Heart left ventricle (tissue), 16 donors: ENCODE data around the gene SESN1. TPM values are rescaled to one million over a fixed set of nuclear protein-coding genes. Genes with fewer than 3 reads are reported as not detected.

Experiments
- ATAC-seq, 4 donors: fragments of 200-7000 bp; cut with Tn5 transposase; one replicate each; pipeline ENCODE4 v1.9.1; 2020 to 2022; ENCODE audit warnings: moderate library complexity in 4 of 4, mild to moderate bottlenecking in 3 of 4, moderate number of reproducible peaks in 1 of 4
- DNase-seq, 5 donors: peaks; one replicate each; pipeline ENCODE4 v3.0.0-alpha.2; 2020
- H3K27ac ChIP-seq, 12 donors: fragments of 200-600 bp; sonication (generic) in 4 of 12; one replicate each; pipeline versions ENCODE4 v1.5.0 to v1.8.0; 2016 to 2022; ENCODE audit warnings: mild to moderate bottlenecking in 2 of 12
- H3K27me3 ChIP-seq, 9 donors: fragments of 200-600 bp; sonication (generic) in 2 of 9; one replicate each; pipeline versions ENCODE4 v1.5.1 to v1.8.0; 2016 to 2022; ENCODE audit warnings: mild to moderate bottlenecking in 3 of 9
- H3K36me3 ChIP-seq, 9 donors: fragments of 200-600 bp; sonication (generic) in 2 of 9; one replicate each; pipeline versions ENCODE4 v1.5.0 to v1.8.0; 2018 to 2022; ENCODE audit warnings: mild to moderate bottlenecking in 2 of 9
- H3K4me1 ChIP-seq, 12 donors: fragments of 200-600 bp; sonication (generic) in 4 of 12; one replicate each; pipeline versions ENCODE4 v1.5.0 to v1.8.0; 2016 to 2022; ENCODE audit warnings: mild to moderate bottlenecking in 3 of 12
- H3K4me3 ChIP-seq, 12 donors: fragments of 200-600 bp; sonication (generic) in 4 of 12; one replicate each; pipeline versions ENCODE4 v1.5.0 to v1.8.0; 2017 to 2022; ENCODE audit warnings: mild to moderate bottlenecking in 9 of 12, moderate library complexity in 4 of 12
- H3K9me3 ChIP-seq, 12 donors: fragments of 200-600 bp; sonication (generic) in 4 of 12; one replicate each; pipeline versions ENCODE4 v1.5.0 to v1.8.0; 2016 to 2022; ENCODE audit warnings: mild to moderate bottlenecking in 1 of 12
- CTCF ChIP-seq, 12 donors: fragments of 200-600 bp; sonication (generic) in 4 of 12; IDR thresholded peaks; one replicate each; pipeline versions ENCODE4 v1.5.0 to v1.8.0; 2018 to 2022; ENCODE audit warnings: antibody characterized with exemption in 12 of 12, mild to moderate bottlenecking in 5 of 12
- POLR2A ChIP-seq, 2 donors: fragments of 450-650 bp; IDR thresholded peaks; one replicate each; pipeline ENCODE4 v1.6.1; 2017; ENCODE audit warnings: antibody characterized with exemption in 2 of 2, mild to moderate bottlenecking in 2 of 2, moderate library complexity in 2 of 2
- WGBS, 4 donors: extraction: QIAGEN DNeasy Blood & Tissue Kit in 2 of 4; methylation state at CpG; one replicate each; pipeline versions ENCODE4 v1.1.5 to v1.1.7; 2013 to 2018; 5-methylcytosine and 5-hydroxymethylcytosine counted together
- intact Hi-C, 10 donors: fragments of 100-400 bp; cut with DNase I; formaldehyde crosslinking; loops; one replicate each; pipeline versions ENCODE4 v1.11.1 to v1.14.2; 2022
- polyA plus RNA-seq, 2 donors: library from polyadenylated mRNA; stranded (reverse); fragments of 200-250 nt; gene quantifications; one replicate each; pipeline ENCODE4 v1.2.3, GENCODE V29; 2013
- total RNA-seq, 9 donors: library from RNA; depleted of rRNA in 2 of 9; stranded (reverse); fragments of >200 nt in 2 of 9; fragmentation: NEBNext Ultra II Directional in 3 of 9; extraction: Animal tissue kit (Norgen Biotek cat#: 25700) in 3 of 9; gene quantifications; one replicate each; pipeline versions ENCODE4 v1.1.0 to v1.2.4, GENCODE V29; 2016 to 2023
- donor health status: ischemic (EF 13 %, LVEDD 7.1; RV severe dilation, severe dysfunction).
- donor health status: healthy with polysubstance abuse.
- donor health status: DM: no; HTN: yes; CAD: no.
- donor health status: DM: no; HTN: no; CAD: no.
- donor health status: ischemic (EF 25% LVEDD 6.9; RV normal size, moderate dysfunction).
- donor health status: ischemic (EF 25% LVEDD 5.7; RV mildly dilated, moderate dysfunction).
- donor health status: healthy.
- donor health status: DM: yes; HTN: yes; CAD: no.
- donor health status: ischemic (EF 35%, LVEDD 5.7; RV mildly dilated, moderate dysfunction).
- donor health status: nonischemic (EF 11% LVEDD 7.7; RV severe dilation, severe dysfunction).
- donor health status: DM: yes; HTN: yes; CAD: no.
- donor health status: PGD.
- donor health status: ischemic (EF 29% LVEDD 5.4; RV normal size, mild dysfunction).
- donor health status: nonischemic (EF 23%, LVEDD 6.1; RV moderate dilation, normal function).

SESN1 gene
- total and polyA plus RNA-seq, 11 donors = 22.5 to 63.2 (median 34.6) TPM

GRCh38 chr6:109059571-109060021 is 35.0 kb downstream of the SESN1 start:
- intact Hi-C loops = loop anchor here in 5 of 10 donors (2.0 to 10.0 kb wide), 5 partner anchors 42 to 57 kb away; no protein-coding TSS in a partner anchor
- WGBS, 4 donors = 40 to 54% (median 50%) methylated on average over 4 of the region's 4 CpGs
- TF ChIP-seq CTCF (IDR thresholded peaks at IDR 0.05) (peak in 9 of 12 donors; percentile 13 to 48 (median 37)), POLR2A (IDR thresholded peaks at IDR 0.05) (no peak)
- DNase-seq (no peak), ATAC-seq (peak; percentile 63 to 84 (median 78))
- peak overlapping the region in 10 of 12 donors; percentile 2 to 72 (median 48) for H3K27ac ChIP-seq
- H3K9me3 ChIP-seq = no peaks in the 10 kb centered on the region
- peaks cover 12 to 83% (median 40%) of the 10 kb centered on the region in 12 donors for H3K4me1 ChIP-seq
- peak overlapping the region in 1 of 12 donors; percentile 24 for H3K4me3 ChIP-seq
- no peaks in the 10 kb centered on the region for H3K27me3 ChIP-seq
- no peaks in the 10 kb centered on the region for H3K36me3 ChIP-seq

- peak overlapping the region in 1 of 12 donors; percentile 24 for H3K4me3 ChIP-seq
- H3K27me3 ChIP-seq = no peaks in the 10 kb centered on the region
- no peaks in the 10 kb centered on the region for H3K9me3 ChIP-seq
- intact Hi-C loops = loop anchor here in 3 of 10 donors (2.0 to 5.0 kb wide), 3 partner anchors 42 to 57 kb away; no protein-coding TSS in a partner anchor
- 56 to 63% (median 60%) methylated on average over 3 of the region's 3 CpGs for WGBS, 4 donors
- H3K36me3 ChIP-seq = no peaks in the 10 kb centered on the region
- peaks cover 12 to 82% (median 41%) of the 10 kb centered on the region in 12 donors for H3K4me1 ChIP-seq
- peak in 1 of 4 donors; percentile 4 for ATAC-seq
- TF ChIP-seq POLR2A (IDR thresholded peaks at IDR 0.05) = no peak
- TF ChIP-seq CTCF (IDR thresholded peaks at IDR 0.05) = no peak
- no peak for DNase-seq
- peak overlapping the region in 10 of 12 donors; percentile 2 to 72 (median 48) for H3K27ac ChIP-seq
Measured at GRCh38 chr6:109059153-109059552, 35.5 kb downstream of the SESN1 start.

GRCh38 chr6:109058620-109059019 is 36.0 kb downstream of the SESN1 start:
- H3K36me3 ChIP-seq = no peaks in the 10 kb centered on the region
- ATAC-seq (no peak), DNase-seq (no peak)
- H3K9me3 ChIP-seq = no peaks in the 10 kb centered on the region
- no peaks in the 10 kb centered on the region for H3K27me3 ChIP-seq
- WGBS, 4 donors = 36 to 47% (median 41%) methylated on average over 2 of the region's 2 CpGs
- H3K4me3 ChIP-seq = no peak overlapping the region
- intact Hi-C loops = loop anchor here in 3 of 10 donors (2.0 to 5.0 kb wide), 3 partner anchors 41 to 56 kb away; no protein-coding TSS in a partner anchor
- no peak for TF ChIP-seq POLR2A (IDR thresholded peaks at IDR 0.05)
- no peak for TF ChIP-seq CTCF (IDR thresholded peaks at IDR 0.05)
- H3K27ac ChIP-seq = peak overlapping the region in 6 of 12 donors; percentile 28 to 72 (median 56)
- H3K4me1 ChIP-seq = peaks cover 12 to 81% (median 41%) of the 10 kb centered on the region in 12 donors

- peaks cover 12 to 83% (median 50%) of the 10 kb centered on the region in 12 donors for H3K4me1 ChIP-seq
- H3K27ac ChIP-seq = peak overlapping the region in 1 of 12 donors; percentile 13
- H3K9me3 ChIP-seq = no peaks in the 10 kb centered on the region
- no peak overlapping the region for H3K4me3 ChIP-seq
- no peaks in the 10 kb centered on the region for H3K27me3 ChIP-seq
- no peak for ATAC-seq
- H3K36me3 ChIP-seq = no peaks in the 10 kb centered on the region
- intact Hi-C loops = loop anchor here in 2 of 10 donors (5.0 kb wide), 2 partner anchors 39 to 54 kb away; no protein-coding TSS in a partner anchor
- no peak for DNase-seq
- TF ChIP-seq CTCF (IDR thresholded peaks at IDR 0.05) (no peak), POLR2A (IDR thresholded peaks at IDR 0.05) (no peak)
Measured at GRCh38 chr6:109056661-109057060, 38.0 kb downstream of the SESN1 start.
